ENCODE measurements around the gene MILR1. TPM values are rescaled to one million over a fixed set of nuclear protein-coding genes. Genes with fewer than 3 reads are reported as not detected.
"Not testable (repeated sequence)": the region's sequence is repeated elsewhere in the genome, so short reads cannot be mapped to it uniquely, and the experiment has no call there.

MILR1 gene
- total RNA-seq, 1 donor from 2014 or later, result 2.5 TPM

DNA sequence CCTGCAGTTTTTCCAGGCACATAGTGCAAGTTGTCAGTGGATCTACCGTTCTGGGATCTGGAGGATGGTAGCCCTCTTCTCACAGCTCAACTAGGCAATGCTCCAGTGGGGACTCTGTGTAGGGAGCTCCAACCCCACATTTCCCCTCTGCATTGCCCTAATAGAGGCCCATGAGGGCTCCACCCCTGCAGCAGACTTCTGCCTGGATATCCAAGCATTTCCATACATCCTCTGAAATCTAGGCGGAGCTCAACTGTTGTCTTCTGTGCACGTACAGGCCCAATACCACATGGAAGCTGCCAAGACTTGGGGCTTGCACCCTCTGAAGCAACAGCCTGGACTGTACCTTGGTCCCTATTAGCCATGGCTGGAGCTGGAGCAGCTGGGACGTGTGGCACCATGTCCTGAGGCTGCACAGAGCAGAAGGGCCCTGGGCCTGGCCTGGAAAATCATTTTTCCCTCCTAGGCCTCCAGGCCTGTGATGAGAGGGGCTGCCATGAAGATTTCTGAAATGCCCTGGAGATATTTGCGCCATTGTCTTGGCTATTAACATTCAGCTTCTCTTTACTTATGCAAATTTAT is 10.9 kb upstream of the MILR1 start:
- Histone ChIP-seq H3K27ac (replicated peaks) (no peak overlapping the region), H3K4me3 (no peak overlapping the region), H3K9me3 (replicated peaks) (peaks cover 26% of the 10 kb centered on the region), H3K4me1 (peaks cover 10% of the 10 kb centered on the region), H3K36me3 (peaks cover 8% of the 10 kb centered on the region), H3K27me3 (ENCODE audit: low read depth) (no peaks in the 10 kb centered on the region)
- TF ChIP-seq, protein P1, sequence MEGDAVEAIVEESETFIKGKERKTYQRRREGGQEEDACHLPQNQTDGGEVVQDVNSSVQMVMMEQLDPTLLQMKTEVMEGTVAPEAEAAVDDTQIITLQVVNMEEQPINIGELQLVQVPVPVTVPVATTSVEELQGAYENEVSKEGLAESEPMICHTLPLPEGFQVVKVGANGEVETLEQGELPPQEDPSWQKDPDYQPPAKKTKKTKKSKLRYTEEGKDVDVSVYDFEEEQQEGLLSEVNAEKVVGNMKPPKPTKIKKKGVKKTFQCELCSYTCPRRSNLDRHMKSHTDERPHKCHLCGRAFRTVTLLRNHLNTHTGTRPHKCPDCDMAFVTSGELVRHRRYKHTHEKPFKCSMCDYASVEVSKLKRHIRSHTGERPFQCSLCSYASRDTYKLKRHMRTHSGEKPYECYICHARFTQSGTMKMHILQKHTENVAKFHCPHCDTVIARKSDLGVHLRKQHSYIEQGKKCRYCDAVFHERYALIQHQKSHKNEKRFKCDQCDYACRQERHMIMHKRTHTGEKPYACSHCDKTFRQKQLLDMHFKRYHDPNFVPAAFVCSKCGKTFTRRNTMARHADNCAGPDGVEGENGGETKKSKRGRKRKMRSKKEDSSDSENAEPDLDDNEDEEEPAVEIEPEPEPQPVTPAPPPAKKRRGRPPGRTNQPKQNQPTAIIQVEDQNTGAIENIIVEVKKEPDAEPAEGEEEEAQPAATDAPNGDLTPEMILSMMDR (IDR thresholded peaks at IDR 0.05; ENCODE audit: borderline replicate concordance), result no peak
- DNase-seq, result no peak
- intact Hi-C loops (cut with micrococcal nuclease), result no loop called here

DNA sequence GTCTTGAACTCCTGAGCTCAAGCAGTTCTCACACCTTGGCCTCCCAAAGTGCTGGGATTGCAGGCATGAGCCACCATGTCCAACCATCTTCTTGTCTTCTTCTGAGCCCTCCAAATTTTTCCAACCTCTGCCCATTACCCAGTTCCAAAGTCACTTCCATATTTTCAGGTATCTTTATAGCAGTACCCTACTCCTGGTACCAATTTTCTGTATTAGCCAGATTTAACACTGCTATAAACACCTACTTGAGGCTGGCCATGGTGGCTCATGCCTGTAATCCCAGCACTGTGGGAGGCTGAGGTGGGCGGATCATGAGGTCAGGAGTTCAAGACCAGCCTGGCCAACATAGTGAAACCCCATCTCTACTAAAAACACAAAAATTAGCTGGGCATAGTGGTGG is 9.4 kb upstream of the MILR1 start:
- DNase-seq; H3K36me3 ChIP-seq; H3K27ac ChIP-seq (replicated peaks); H3K4me1 ChIP-seq; intact Hi-C loops (cut with micrococcal nuclease); H3K4me3 ChIP-seq; H3K27me3 ChIP-seq (ENCODE audit: low read depth): not testable (repeated sequence)
- H3K9me3 ChIP-seq (replicated peaks), result peaks cover 26% of the 10 kb centered on the region

DNA sequence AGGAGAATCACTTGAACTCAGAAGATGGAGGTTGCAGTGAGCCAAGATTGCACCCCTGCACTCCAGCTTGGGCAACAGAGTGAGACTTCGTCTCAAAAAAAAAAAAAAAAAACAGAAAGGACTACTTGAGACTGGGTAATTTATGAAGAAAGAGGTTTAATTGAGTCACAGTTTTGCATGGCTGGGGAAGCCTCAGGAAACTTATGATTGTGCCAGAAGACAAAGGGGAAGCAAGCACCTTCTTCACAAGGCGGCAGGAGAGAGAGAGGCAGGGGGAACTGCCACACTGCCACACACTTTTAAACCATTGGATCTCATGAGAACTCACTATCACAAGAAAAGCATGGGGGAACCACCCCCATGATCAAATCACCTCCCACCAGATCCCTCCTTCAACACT is 9.0 kb upstream of the MILR1 start:
- no peaks in the 10 kb centered on the region for H3K27me3 ChIP-seq (ENCODE audit: low read depth)
- peaks cover 8% of the 10 kb centered on the region for H3K36me3 ChIP-seq
- no peak overlapping the region for H3K4me3 ChIP-seq
- TF ChIP-seq, protein P1 (IDR thresholded peaks at IDR 0.05; ENCODE audit: borderline replicate concordance), result no peak
- H3K9me3 ChIP-seq (replicated peaks), result peaks cover 26% of the 10 kb centered on the region
- no peak overlapping the region for H3K27ac ChIP-seq (replicated peaks)
- DNase-seq, result no peak
- peaks cover 10% of the 10 kb centered on the region for H3K4me1 ChIP-seq
- intact Hi-C loops (cut with micrococcal nuclease), result no loop called here

DNA sequence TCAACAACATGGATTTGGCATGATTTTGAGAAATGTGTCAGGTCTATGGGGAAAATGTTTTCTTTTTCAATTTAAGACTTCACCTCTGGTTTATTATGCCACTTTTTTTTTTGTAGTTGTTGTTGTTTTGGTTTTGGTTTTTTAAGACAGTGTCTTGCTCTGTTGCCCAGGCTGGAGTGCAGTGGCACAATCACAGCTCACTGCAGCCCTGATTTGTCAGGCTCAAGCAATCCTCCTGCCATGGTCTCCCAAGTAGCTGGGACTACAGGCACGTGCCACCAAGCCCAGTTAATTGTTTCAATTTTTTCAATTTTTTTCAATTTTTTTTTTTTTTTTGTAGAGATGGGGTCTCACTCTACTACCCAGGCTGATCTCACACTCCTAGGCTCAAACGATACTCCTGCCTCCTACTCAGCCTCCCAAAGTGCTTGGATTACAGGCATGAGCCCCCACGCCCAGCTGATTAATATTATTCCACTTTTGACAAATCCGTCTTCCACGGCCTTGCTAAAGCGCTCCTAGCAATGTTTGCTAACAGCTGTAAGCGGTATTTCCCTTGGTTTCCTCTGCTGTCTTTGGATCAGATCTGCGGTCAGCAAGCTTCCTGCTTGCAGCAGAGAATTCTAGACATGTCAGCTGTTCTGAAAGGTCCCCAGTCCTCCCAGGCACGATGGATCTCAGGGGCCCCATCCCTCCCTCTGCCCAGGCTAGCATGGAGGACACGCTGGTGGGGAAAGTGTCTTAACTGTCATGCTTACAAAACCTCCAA is 7.0 kb upstream of the MILR1 start:
- no peak overlapping the region for H3K4me3 ChIP-seq
- peak overlapping the region; percentile 59 for H3K27ac ChIP-seq (replicated peaks)
- H3K27me3 ChIP-seq (ENCODE audit: low read depth), result no peaks in the 10 kb centered on the region
- intact Hi-C loops (cut with micrococcal nuclease), result no loop called here
- peaks cover 25% of the 10 kb centered on the region for H3K9me3 ChIP-seq (replicated peaks)
- H3K4me1 ChIP-seq, result peaks cover 10% of the 10 kb centered on the region
- DNase-seq, result peak; percentile 22
- peaks cover 8% of the 10 kb centered on the region for H3K36me3 ChIP-seq
- TF ChIP-seq, protein P1 (IDR thresholded peaks at IDR 0.05; ENCODE audit: borderline replicate concordance), result no peak

DNA sequence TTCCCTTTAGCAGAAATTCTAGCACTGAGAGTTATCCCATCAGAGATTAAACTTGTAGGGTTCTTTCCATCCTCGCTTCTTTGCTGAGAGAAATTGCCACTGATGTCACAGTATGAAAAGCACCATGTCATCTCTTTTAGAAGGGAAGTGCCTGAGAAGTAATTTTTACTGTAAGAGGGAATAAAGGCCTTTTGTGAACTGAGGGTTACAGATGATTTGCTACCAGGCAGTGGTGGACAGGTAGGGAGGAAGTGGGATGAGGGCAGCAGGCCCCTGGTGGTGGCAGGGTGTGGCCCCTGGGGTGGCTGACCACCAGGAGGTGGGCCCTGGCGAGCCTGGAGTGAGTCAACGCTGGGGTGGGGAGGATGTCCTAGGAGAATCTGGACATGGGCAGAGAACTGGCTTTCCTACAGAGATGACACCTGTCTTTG is 6.4 kb upstream of the MILR1 start:
- intact Hi-C loops (cut with micrococcal nuclease), result no loop called here

More for the DNA sequence above, 6.4 kb upstream of the MILR1 start:
- Histone ChIP-seq H3K36me3 (peaks cover 7% of the 10 kb centered on the region), H3K9me3 (replicated peaks) (peaks cover 19% of the 10 kb centered on the region), H3K4me1 (peaks cover 10% of the 10 kb centered on the region), H3K4me3 (no peak overlapping the region), H3K27me3 (ENCODE audit: low read depth) (no peaks in the 10 kb centered on the region), H3K27ac (replicated peaks) (peak overlapping the region; percentile 59)
- TF ChIP-seq, protein P1 (IDR thresholded peaks at IDR 0.05; ENCODE audit: borderline replicate concordance), result no peak
- DNase-seq, result no peak
